ENCODE measurements around the gene WTIP.

DNA sequence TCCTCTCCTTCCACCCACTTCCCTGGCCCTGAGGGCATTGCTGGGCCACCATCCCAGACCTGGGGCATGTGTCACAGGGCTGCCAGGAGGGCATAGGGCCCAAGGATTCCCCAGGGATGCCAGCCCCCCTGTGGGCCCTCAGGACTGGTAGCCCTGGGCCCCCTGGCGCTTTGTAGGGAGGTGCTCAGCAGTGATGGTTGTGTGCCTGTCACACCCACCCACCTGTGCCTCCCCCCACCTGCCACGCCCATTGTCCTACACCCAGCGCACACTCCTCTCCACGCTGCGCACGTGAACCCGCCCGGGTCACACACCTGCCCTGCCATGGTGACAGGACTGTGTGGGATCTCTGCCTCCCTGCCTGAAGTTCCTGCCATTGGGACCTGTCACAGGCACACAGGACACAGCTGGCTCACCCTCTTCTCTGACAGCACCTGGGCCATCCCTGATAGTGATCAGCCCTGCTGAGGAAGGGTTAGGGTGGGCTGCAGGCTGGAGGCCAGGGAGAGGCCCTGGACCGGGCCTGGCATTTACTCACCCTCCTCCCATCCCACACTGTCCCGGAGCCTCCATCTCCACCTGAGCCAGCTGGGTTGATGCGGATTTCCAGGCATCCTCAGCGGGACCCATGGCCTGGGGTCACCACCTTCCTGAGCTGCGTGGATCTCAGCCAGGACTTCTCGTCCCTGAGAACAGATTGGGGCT lies 23.9 kb downstream of the WTIP start:
- TF ChIP-seq POLR2AphosphoS5 (IDR thresholded peaks at IDR 0.05; ENCODE audit: low read depth, low read length) (no peak), TAF1 (IDR thresholded peaks at IDR 0.05; ENCODE audit: borderline replicate concordance, insufficient read depth, low read length) (no peak), SIN3A (IDR thresholded peaks at IDR 0.05; ENCODE audit: borderline replicate concordance, insufficient read depth, low read length) (no peak)
- TF ChIP-seq, protein P1, sequence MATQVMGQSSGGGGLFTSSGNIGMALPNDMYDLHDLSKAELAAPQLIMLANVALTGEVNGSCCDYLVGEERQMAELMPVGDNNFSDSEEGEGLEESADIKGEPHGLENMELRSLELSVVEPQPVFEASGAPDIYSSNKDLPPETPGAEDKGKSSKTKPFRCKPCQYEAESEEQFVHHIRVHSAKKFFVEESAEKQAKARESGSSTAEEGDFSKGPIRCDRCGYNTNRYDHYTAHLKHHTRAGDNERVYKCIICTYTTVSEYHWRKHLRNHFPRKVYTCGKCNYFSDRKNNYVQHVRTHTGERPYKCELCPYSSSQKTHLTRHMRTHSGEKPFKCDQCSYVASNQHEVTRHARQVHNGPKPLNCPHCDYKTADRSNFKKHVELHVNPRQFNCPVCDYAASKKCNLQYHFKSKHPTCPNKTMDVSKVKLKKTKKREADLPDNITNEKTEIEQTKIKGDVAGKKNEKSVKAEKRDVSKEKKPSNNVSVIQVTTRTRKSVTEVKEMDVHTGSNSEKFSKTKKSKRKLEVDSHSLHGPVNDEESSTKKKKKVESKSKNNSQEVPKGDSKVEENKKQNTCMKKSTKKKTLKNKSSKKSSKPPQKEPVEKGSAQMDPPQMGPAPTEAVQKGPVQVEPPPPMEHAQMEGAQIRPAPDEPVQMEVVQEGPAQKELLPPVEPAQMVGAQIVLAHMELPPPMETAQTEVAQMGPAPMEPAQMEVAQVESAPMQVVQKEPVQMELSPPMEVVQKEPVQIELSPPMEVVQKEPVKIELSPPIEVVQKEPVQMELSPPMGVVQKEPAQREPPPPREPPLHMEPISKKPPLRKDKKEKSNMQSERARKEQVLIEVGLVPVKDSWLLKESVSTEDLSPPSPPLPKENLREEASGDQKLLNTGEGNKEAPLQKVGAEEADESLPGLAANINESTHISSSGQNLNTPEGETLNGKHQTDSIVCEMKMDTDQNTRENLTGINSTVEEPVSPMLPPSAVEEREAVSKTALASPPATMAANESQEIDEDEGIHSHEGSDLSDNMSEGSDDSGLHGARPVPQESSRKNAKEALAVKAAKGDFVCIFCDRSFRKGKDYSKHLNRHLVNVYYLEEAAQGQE (IDR thresholded peaks at IDR 0.05; ENCODE audit: insufficient read depth in 1 of 2, low read depth in 2 of 2, low read length in 2 of 2): no peak
